HCT116 (cell line): ENCODE data around the gene LRP1. TPM values are rescaled to one million over a fixed set of nuclear protein-coding genes. Genes with fewer than 3 reads are reported as not detected.

Experiments
- ATAC-seq: fragments of 200-7000 bp; cut with Tn5 transposase; 2 replicates; pipeline ENCODE4 v1.9.1; 2020; ENCODE audit warnings: mild to moderate bottlenecking, moderate library complexity
- BruUV-seq: library from RNA; stranded (reverse); fragments of 400-500 nt; replicated peaks from 2 replicates; lab custom pipeline; 2021; lab: Mats Ljungman, UMichigan
- CTCF ChIA-PET: fragments of 300-600 bp; sonication (Branson Sonifier 250); formaldehyde crosslinking; loops from one replicate; lab custom pipeline; 2021; ENCODE audit warnings: antibody characterized with exemption; lab: Charles Lee
- POLR2A ChIA-PET: fragments of 300-600, 350-600 bp; sonication (Branson Sonifier 250); formaldehyde crosslinking; loops from one replicate; lab custom pipeline; 2021; ENCODE audit warnings: antibody characterized with exemption; lab: Charles Lee
- RAD21 ChIA-PET, 2 experiments: fragments of 300-600 bp; sonication (Branson Sonifier 250); formaldehyde crosslinking; loops; one replicate each; lab custom pipeline; 2023; ENCODE audit warnings: low total read pairs in 2 of 2; ENCODE audit not compliant: uncharacterized antibody in 2 of 2, unreplicated experiment in 2 of 2, low non-redundant PET in 1 of 2; lab: Charles Lee
- DNase-seq: peaks from one replicate; pipeline ENCODE4 v3.0.0-alpha.2; 2010; ENCODE audit warnings: low read depth, low spot score
- H2AFZ ChIP-seq: fragments of 200-600 bp; shearing (Covaris generic), sonication (generic); 2 replicates; pipeline ENCODE4 v1.6.1; 2017; ENCODE audit warnings: low read depth, mixed run types, mixed read lengths, antibody characterized with exemption, low read length; ENCODE audit not compliant: poor library complexity, severe bottlenecking
- H3K27ac ChIP-seq: 2 replicates; pipeline ENCODE4 v1.5.1; 2012; ENCODE audit warnings: low read depth, low read length
- H3K27me3 ChIP-seq: fragments of 200-600 bp; sonication (generic); 2 replicates; pipeline ENCODE4 v1.6.1; 2016; ENCODE audit warnings: mixed run types, low read length, mixed read lengths; ENCODE audit not compliant: insufficient read depth
- H3K36me3 ChIP-seq, 2 experiments: fragments of 200-500 bp in 1 of 2; fragments of 200-600 bp in 1 of 2; sonication (Bioruptor generic) in 1 of 2; sonication (generic) in 1 of 2; 2 replicates each; pipeline versions ENCODE4 v1.5.1 to v1.6.1; 2014 to 2016; ENCODE audit warnings: low read length in 2 of 2, inconsistent platforms in 1 of 2, mixed read lengths in 1 of 2, mixed run types in 1 of 2; ENCODE audit not compliant: insufficient read depth in 2 of 2, control insufficient read depth in 1 of 2
- H3K4me1 ChIP-seq, 2 experiments: fragments of 200-600 bp in 1 of 2; sonication (generic) in 1 of 2; 2 replicates each; pipeline versions ENCODE4 v1.5.1 to v1.6.1; 2012 to 2017; ENCODE audit warnings: low read length in 2 of 2, inconsistent platforms in 1 of 2, mild to moderate bottlenecking in 1 of 2, mixed read lengths in 1 of 2, mixed run types in 1 of 2, moderate library complexity in 1 of 2; ENCODE audit not compliant: insufficient read depth in 2 of 2, control insufficient read depth in 1 of 2
- H3K4me2 ChIP-seq: fragments of 200-600 bp; sonication (generic); 2 replicates; pipeline ENCODE4 v1.6.1; 2017; ENCODE audit warnings: mixed run types, low read length, mixed read lengths
- H3K4me3 ChIP-seq, 2 experiments: fragments of 200-600 bp in 1 of 2; sonication (generic) in 1 of 2; replicated peaks in 1 of 2; 2 replicates each; pipeline ENCODE4 v1.5.1; 2011 to 2016; ENCODE audit warnings: low read length in 2 of 2, control low read depth in 1 of 2, low read depth in 1 of 2, mild to moderate bottlenecking in 1 of 2, mixed read lengths in 1 of 2, mixed run types in 1 of 2
- H3K79me2 ChIP-seq: fragments of 200-600 bp; sonication (generic); 2 replicates; pipeline ENCODE4 v1.6.1; 2017; ENCODE audit warnings: mild to moderate bottlenecking, mixed run types, low read length, moderate library complexity, mixed read lengths; ENCODE audit not compliant: insufficient read depth
- H3K9ac ChIP-seq: fragments of 200-600 bp; sonication (generic); 2 replicates; pipeline ENCODE4 v1.6.1; 2016; ENCODE audit warnings: low read length, mixed read lengths
- H3K9me2 ChIP-seq: fragments of 200-600 bp; sonication (generic), shearing (Covaris generic); 2 replicates; pipeline ENCODE4 v1.6.1; 2017; ENCODE audit warnings: mixed run types, mild to moderate bottlenecking, moderate library complexity; ENCODE audit not compliant: insufficient read depth
- H3K9me3 ChIP-seq, 2 experiments: fragments of 200-500 bp in 1 of 2; fragments of 200-600 bp in 1 of 2; sonication (Bioruptor generic) in 1 of 2; sonication (generic) in 1 of 2; 2 replicates each; pipeline ENCODE4 v1.6.1; 2014 to 2017; ENCODE audit warnings: low read length in 2 of 2, mixed read lengths in 2 of 2, inconsistent platforms in 1 of 2, low read depth in 1 of 2, mild to moderate bottlenecking in 1 of 2, mixed run types in 1 of 2, moderate library complexity in 1 of 2; ENCODE audit not compliant: control insufficient read depth in 1 of 2, insufficient read depth in 1 of 2
- H4K20me1 ChIP-seq: fragments of 200-600 bp; sonication (generic), shearing (Covaris generic); 2 replicates; pipeline ENCODE4 v1.6.1; 2017; ENCODE audit warnings: mixed run types, mild to moderate bottlenecking, moderate library complexity; ENCODE audit not compliant: insufficient read depth
- ATF3 ChIP-seq: IDR thresholded peaks from 2 replicates; pipeline ENCODE4 v1.6.1; 2012
- CBX3 ChIP-seq: IDR thresholded peaks from 2 replicates; pipeline ENCODE4 v1.6.1; 2012; ENCODE audit warnings: low read depth
- CEBPB ChIP-seq: IDR thresholded peaks from 2 replicates; pipeline ENCODE4 v1.6.1; 2012; ENCODE audit warnings: low read depth
- CTCF ChIP-seq, 3 experiments: fragments of 200-600 bp in 1 of 3; sonication (generic) in 1 of 3; IDR thresholded peaks in 2 of 3; conservative IDR thresholded peaks in 1 of 3; 2 replicates each; pipeline ENCODE4 v1.5.1; 2012 to 2017; ENCODE audit warnings: low read depth in 2 of 3, low read length in 2 of 3, antibody characterized with exemption in 1 of 3, borderline replicate concordance in 1 of 3, control low read depth in 1 of 3, mild to moderate bottlenecking in 1 of 3, mixed read lengths in 1 of 3, mixed run types in 1 of 3, moderate library complexity in 1 of 3; ENCODE audit not compliant: insufficient read depth in 1 of 3
- EGR1 ChIP-seq: IDR thresholded peaks from 2 replicates; pipeline ENCODE4 v1.6.1; 2012; ENCODE audit warnings: low read depth
- ELF1 ChIP-seq: IDR thresholded peaks from 2 replicates; pipeline ENCODE4 v1.6.1; 2012; ENCODE audit warnings: low read depth, borderline replicate concordance
- EZH2phosphoT487 ChIP-seq: fragments of 200-600 bp; IDR thresholded peaks from 2 replicates; pipeline ENCODE4 v1.6.1; 2018; ENCODE audit warnings: antibody characterized with exemption, borderline replicate concordance
- MAX ChIP-seq: IDR thresholded peaks from 2 replicates; pipeline ENCODE4 v1.6.1; 2012
- POLR2AphosphoS5 ChIP-seq: IDR thresholded peaks from 2 replicates; pipeline ENCODE4 v1.6.1; 2011; ENCODE audit warnings: mild to moderate bottlenecking, low read depth, low read length, moderate library complexity
- RAD21 ChIP-seq: IDR thresholded peaks from 2 replicates; pipeline ENCODE4 v1.6.1; 2012; ENCODE audit warnings: low read depth, mild to moderate bottlenecking
- REST ChIP-seq: IDR thresholded peaks from 2 replicates; pipeline ENCODE4 v1.6.1; 2012; ENCODE audit warnings: low read depth
- SIN3A ChIP-seq: IDR thresholded peaks from 2 replicates; pipeline ENCODE4 v1.6.1; 2012; ENCODE audit warnings: low read depth
- SP1 ChIP-seq: IDR thresholded peaks from 2 replicates; pipeline ENCODE4 v1.6.1; 2012; ENCODE audit warnings: low read depth
- SRF ChIP-seq: IDR thresholded peaks from 2 replicates; pipeline ENCODE4 v1.6.1; 2012; ENCODE audit warnings: low read depth
- YY1 ChIP-seq: IDR thresholded peaks from 2 replicates; pipeline ENCODE4 v1.6.1; 2011; ENCODE audit warnings: low read length, low read depth, moderate library complexity, mild to moderate bottlenecking; ENCODE audit not compliant: insufficient replicate concordance; ENCODE audit errors: extremely low read depth
- ZBTB33 ChIP-seq: IDR thresholded peaks from 2 replicates; pipeline ENCODE4 v1.6.1; 2011; ENCODE audit warnings: mild to moderate bottlenecking, low read length, moderate library complexity; ENCODE audit not compliant: insufficient replicate concordance; ENCODE audit errors: extremely low read depth
- ZFX ChIP-seq: fragments of 450-650 bp; IDR thresholded peaks from 2 replicates; pipeline ENCODE4 v1.6.1; 2017
- ZNF274 ChIP-seq: fragments of 200-500 bp; sonication (Bioruptor generic); IDR thresholded peaks from 2 replicates; pipeline ENCODE4 v1.6.1; 2014; ENCODE audit warnings: mild to moderate bottlenecking, low read depth, low read length, inconsistent platforms
- intact Hi-C: fragments of 100-400 bp; cut with micrococcal nuclease; formaldehyde crosslinking; loops from 2 replicates; pipeline ENCODE4 v1.10.0; 2022
- total RNA-seq: library from RNA; stranded (reverse); gene quantifications from one replicate; pipeline ENCODE4 v1.2.1, GENCODE V29; 2021; ENCODE audit not compliant: unreplicated experiment

Gene LRP1
- total RNA-seq, 1 experiment from 2014 or later, result 12.0 TPM

- no peaks in the 10 kb centered on the region for H3K27me3 ChIP-seq
- no peak for TF ChIP-seq EGR1
- TF ChIP-seq SRF, result no peak
- TF ChIP-seq ELF1, result no peak
- no peak for TF ChIP-seq SIN3A
- no peak for TF ChIP-seq SP1
- no peak for TF ChIP-seq ZNF274
- peak; percentile 87 for TF ChIP-seq RAD21
- no peak for TF ChIP-seq ZBTB33
- peak; percentile 83 for TF ChIP-seq MAX
- TF ChIP-seq CBX3, result no peak
- no peak for TF ChIP-seq REST
- no peak for TF ChIP-seq ATF3
- TF ChIP-seq CTCF (IDR thresholded peaks at IDR 0.05 in 2 of 3, conservative IDR thresholded peaks at IDR 0.05 in 1 of 3; ENCODE audit: borderline replicate concordance in 1 of 3, insufficient read depth in 1 of 3, low read depth in 2 of 3, low read length in 2 of 3), result peak; percentile 86 to 97 (median 97)
- peak; percentile 22 for TF ChIP-seq YY1
- no peak for TF ChIP-seq ZFX
- TF ChIP-seq POLR2AphosphoS5, result peak; percentile 16; the same call in 1 of the 2 replicates
- TF ChIP-seq EZH2phosphoT487, result no peak
- TF ChIP-seq CEBPB, result no peak
Measured at GRCh38 chr12:57213058-57213715, 84.9 kb downstream of the LRP1 start.

More at GRCh38 chr12:57213058-57213715, 84.9 kb downstream of the LRP1 start:
- ChIA-PET CTCF (interaction anchor here (0.9 to 4.2 kb wide), 14 partner anchors 14 to 249 kb away, joined by 3 to 103 read pairs (median 6); partner anchors contain the start of genes INHBE and SHMT2), RAD21 (interaction anchor here (0.9 to 1.9 kb wide), 3 partner anchors 26 to 30 kb away, joined by 3 to 13 read pairs (median 4); no protein-coding TSS in a partner anchor), POLR2A (interaction anchor here (0.5 to 1.9 kb wide), 7 partner anchors 16 to 559 kb away, joined by 3 to 7 read pairs (median 4); partner anchors contain the start of genes EEF1AKMT3 and SHMT2)
- peak overlapping the region; percentile 24; the same call in 1 of the 2 replicates for H3K9ac ChIP-seq
- H2AFZ ChIP-seq, result peak overlapping the region; percentile 41
- no peaks in the 10 kb centered on the region for H4K20me1 ChIP-seq
- no TSS peak for BruUV-seq
- H3K36me3 ChIP-seq, result no peaks in the 10 kb centered on the region
- H3K4me2 ChIP-seq, result peak overlapping the region; percentile 59
- H3K27ac ChIP-seq, result no peak overlapping the region
- ATAC-seq, result peak; percentile 62
- H3K4me1 ChIP-seq, result peaks cover 17 to 47% of the 10 kb centered on the region in 2 experiments
- no peak overlapping the region for H3K4me3 ChIP-seq
- H3K79me2 ChIP-seq, result no peaks in the 10 kb centered on the region
- intact Hi-C loops, result loop anchor here (1.0 to 2.0 kb wide), 3 partner anchors 26 to 240 kb away; no protein-coding TSS in a partner anchor
- H3K9me3 ChIP-seq, result no peaks in the 10 kb centered on the region
- DNase-seq, result peak; percentile 59
- no peaks in the 10 kb centered on the region for H3K9me2 ChIP-seq
